NCI-H2196 (cell line): ENCODE results near the gene SVOP.
"Not testable (repeated sequence)": the region's sequence is repeated elsewhere in the genome, so short reads cannot be mapped to it uniquely, and the experiment has no call there.

Experiments used
- DNase-seq: peaks from one replicate; lab custom pipeline; 2025; ENCODE audit not compliant: unreplicated experiment; lab: John Stamatoyannopoulos, UW

The SVOP gene

GRCh38 chr12:109033239-109034196 is 12.7 kb upstream of the SVOP start:
- DNase-seq, result no peak

GRCh38 chr12:109029411-109029810 is 8.5 kb upstream of the SVOP start:
- no peak for DNase-seq

GRCh38 chr12:109028624-109029023 is 7.8 kb upstream of the SVOP start:
- DNase-seq, result not testable (repeated sequence)

DNA sequence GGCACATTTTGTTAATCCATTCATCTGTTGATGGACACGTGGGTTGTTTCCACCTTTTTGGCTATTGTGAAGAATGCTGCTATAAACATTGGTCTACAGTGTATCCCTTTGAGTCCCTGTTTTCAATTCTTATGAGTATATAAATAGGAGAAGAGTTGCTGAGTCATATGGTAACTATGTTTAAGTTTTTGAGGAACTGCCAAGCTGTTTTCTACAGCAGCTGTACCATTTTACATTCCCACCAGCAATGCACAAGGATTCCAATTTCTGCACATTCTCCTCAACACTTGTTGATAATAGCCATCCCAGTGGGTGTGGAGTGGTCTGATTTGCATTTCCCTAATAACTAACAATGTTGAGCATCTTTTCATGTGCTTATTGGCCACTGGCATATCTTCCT is 6.9 kb upstream of the SVOP start:
- DNase-seq, result no peak

GRCh38 chr12:109020146-109020795 is 597 bp downstream of the SVOP start:
- DNase-seq, result no peak

DNA sequence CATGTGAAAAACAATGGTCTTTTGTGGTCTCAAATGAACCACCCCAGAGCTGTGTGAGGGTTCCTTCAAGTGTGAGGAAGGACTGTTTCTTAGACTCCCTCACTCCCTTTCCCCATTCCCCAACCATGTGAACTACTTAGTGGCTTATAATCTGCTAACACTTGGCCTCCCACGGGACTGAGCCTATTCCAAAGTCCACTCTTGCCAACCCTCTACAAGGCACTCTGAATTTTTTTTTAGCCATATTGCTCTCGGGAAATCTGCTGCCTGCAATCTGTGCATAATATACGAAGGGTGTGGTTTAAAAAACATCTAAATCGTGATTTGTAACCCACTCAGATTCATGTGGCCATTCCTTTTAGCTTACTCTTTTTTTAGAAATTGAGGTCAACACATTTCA is 2.6 kb downstream of the SVOP start:
- DNase-seq, result no peak

DNA sequence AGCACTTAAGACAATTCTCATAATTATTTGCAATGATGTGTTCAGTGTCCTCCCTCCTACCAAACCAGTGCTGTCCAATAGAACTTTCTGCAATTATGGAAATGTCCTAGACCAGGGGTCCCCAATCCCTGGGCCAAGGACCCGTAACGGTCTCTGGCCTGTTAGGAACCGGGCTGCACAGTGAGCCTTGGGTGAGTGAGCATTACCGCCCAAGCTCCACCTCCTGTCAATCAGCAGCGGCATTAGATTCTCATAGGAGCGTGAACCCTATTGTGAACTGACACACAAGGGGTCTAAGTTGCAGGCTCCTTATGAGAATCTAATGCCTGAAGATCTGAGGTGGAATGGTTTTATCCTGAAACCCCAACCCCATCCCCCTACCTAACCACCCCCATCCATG is 3.9 kb downstream of the SVOP start:
- no peak for DNase-seq

- DNase-seq, result no peak
These were observed 4.9 kb downstream of the SVOP start for GRCh38 chr12:109016016-109016415.

DNA sequence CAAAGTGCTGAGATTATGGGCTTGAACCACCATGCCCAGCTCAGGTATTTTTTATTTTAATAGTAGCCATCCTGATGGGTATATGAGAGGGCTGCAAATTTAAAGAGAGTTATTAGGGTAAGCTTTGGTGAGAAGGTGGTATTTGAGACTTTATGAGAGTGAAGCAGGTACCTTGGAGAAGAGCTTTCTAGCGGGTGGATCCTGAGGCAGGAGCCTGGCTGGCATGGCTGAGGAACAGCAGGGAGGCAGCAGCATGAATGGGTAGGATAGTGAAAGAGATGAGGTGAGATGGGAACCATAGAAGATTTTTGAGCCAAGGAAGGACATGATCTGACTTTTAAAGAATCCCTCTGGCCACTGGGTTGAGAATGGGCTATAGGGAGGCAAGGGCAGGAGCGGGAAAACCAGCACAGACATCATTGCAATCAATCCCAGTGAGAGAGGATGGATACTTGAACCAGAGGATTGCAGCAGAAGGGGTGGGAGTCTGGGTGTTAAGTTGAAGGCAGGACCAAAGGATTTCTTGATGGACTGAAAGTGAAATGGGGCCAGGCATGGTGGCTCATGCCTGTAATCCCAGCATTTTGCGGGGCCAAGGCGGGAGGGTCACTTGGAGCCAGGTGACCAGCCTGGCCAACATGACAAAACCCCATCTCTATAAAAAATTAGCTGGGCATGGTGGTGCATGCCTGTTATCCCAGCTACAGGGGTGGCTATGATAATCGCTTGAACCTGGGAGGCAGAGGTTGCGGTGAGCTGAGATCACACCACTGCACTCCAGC is 5.7 kb downstream of the SVOP start:
- no peak for DNase-seq

- no peak for DNase-seq
These were observed 10.6 kb downstream of the SVOP start for GRCh38 chr12:109010259-109010658.

- DNase-seq, result no peak
These were observed 11.1 kb downstream of the SVOP start for GRCh38 chr12:109009766-109010165.

GRCh38 chr12:109004017-109004416 is 16.9 kb downstream of the SVOP start:
- DNase-seq, result no peak

DNA sequence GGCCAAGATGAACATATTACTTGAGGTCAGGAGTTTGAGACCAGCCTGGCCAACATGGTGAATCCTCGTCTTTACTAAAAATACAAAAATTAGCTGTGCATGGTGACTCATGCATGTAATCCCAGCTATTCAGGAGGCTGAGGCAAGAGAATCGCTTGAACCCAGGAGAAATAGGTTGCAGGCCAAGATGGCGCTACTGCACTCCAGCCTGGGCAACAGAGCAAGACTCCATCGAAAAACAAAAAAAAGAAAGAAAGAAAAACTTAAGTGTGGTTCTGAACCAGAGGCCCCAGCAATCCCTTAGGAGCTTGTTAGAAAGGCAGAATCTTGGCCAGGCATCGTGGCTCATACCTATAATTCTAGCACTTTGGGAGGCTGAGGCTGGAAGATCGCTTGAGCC is 24.5 kb downstream of the SVOP start:
- no peak for DNase-seq

GRCh38 chr12:108995370-108995992 is 25.4 kb downstream of the SVOP start:
- no peak for DNase-seq

- not testable (repeated sequence) for DNase-seq
These were observed 30.8 kb downstream of the SVOP start for GRCh38 chr12:108990103-108990502.

DNA sequence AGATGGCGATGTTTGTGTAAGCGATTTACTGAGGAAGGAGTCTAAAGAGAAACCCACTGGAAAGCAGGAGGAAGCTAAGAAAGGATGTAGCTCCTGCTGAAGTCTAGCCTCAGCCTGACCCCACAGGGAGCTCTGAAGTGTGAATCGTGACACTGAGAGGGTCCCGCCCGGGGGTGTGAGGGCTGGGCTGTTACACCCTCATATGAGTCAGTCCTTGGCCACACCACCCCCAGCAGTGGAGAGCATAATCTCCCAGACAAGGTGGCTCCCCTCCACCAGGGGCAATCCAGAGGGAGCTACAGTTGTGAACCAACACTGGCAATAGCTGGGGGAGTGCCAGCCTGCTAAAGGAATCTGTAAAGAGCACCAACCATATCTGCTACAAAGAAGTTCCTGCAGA is 31.5 kb downstream of the SVOP start:
- no peak for DNase-seq

DNA sequence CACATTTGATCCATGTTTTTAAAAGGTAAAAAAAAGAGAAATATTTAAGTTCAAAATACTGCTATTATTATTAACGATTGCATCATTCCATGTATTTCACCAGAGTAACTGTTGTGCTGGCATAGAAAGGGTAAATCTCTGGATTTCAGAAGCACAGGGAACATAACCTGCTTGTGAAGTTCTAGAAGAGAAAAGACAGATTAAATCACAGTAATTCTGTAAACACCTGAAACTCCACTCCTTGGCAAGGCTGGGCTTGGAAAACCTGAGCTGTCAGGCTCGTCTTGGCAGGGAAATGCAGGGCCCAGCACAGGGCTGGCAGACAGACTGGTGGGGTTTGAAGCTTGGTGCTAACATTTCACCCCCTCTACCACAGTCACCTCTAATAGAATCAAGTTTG is 35.1 kb downstream of the SVOP start:
- no peak for DNase-seq

DNA sequence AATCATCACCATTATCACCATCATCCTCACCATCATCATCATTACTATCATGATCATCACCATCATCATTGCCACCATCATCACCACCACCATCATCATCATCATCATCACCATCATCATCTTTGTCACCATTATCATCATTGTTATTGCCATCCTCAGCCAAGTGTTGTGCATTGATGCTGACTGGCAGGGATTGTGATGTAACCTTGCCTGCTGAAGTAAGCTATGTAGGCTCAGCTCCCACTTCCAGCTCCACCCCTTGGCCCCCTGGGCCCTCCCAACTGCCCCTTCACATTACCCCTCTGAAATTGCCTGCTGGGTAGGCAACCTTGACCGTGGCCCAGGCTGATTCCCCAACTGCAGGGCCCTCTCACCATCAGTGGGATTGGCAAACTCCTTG is 37.6 kb downstream of the SVOP start:
- no peak for DNase-seq

GRCh38 chr12:108982621-108983219 is 38.1 kb downstream of the SVOP start:
- no peak for DNase-seq

GRCh38 chr12:108981835-108982234 is 39.0 kb downstream of the SVOP start:
- DNase-seq, result no peak
